Measurements from ENCODE around the gene ESRRA. TPM values are rescaled to one million over a fixed set of nuclear protein-coding genes. Genes with fewer than 3 reads are reported as not detected.

ESRRA gene
- total and polyA plus RNA-seq, 12 donors = 18.2 to 74.4 (median 54.5) TPM

- H3K36me3 ChIP-seq (replicated peaks in 1 of 2) = no peaks in the 10 kb centered on the region
- peak in 6 of 7 donors; percentile 62 to 75 (median 74) for DNase-seq
- peak in 1 of 2 donors; percentile 8 for TF ChIP-seq POLR2A (IDR thresholded peaks at IDR 0.05)
- no peak for TF ChIP-seq CTCF (IDR thresholded peaks at IDR 0.05)
- H3K9me3 ChIP-seq (replicated peaks in 1 of 3) = no peaks in the 10 kb centered on the region
- peaks cover 23 to 30% of the 10 kb centered on the region in 2 donors for H3K4me1 ChIP-seq (replicated peaks in 1 of 2)
- peak overlapping the region in 2 of 4 donors; percentile 30 to 43 for H3K4me3 ChIP-seq
- H3K27me3 ChIP-seq = peaks cover 36% of the 10 kb centered on the region
- WGBS, 4 donors = 3 to 44% (median 11%) methylated on average over 3 to 60 of the region's 60 CpGs
- intact Hi-C loops (cut with DNase I) = loop anchor here in 1 of 2 donors (5.0 to 10.0 kb wide), 2 partner anchors 92 to 294 kb away; partner anchors contain the start of gene FERMT3
- H3K27ac ChIP-seq = no peak overlapping the region
These were observed 6.1 kb upstream of the ESRRA start for GRCh38 chr11:64298966-64299846.

GRCh38 chr11:64299847-64300648 is 5.3 kb upstream of the ESRRA start, which contains the start of gene CATSPERZ:
TSS of gene CATSPERZ (plus strand) at chr11:64300358. CDS start at chr11:64300411, 53 bp downstream.
- Histone ChIP-seq H3K4me1 (replicated peaks in 1 of 2) (peaks cover 24 to 35% of the 10 kb centered on the region in 2 donors), H3K27ac (no peak within 1 kb of the TSS)

GRCh38 chr11:64303109-64304031 is 2.0 kb upstream of the ESRRA start:
- WGBS, 4 donors = 65 to 76% (median 73%) methylated on average over 10 to 13 of the region's 13 CpGs
- Histone ChIP-seq H3K27ac (peak overlapping the region in 3 of 5 donors; percentile 90 to 95 (median 92)), H3K9me3 (replicated peaks in 1 of 3) (no peaks in the 10 kb centered on the region), H3K27me3 (peaks cover 18% of the 10 kb centered on the region), H3K4me3 (no peak overlapping the region), H3K4me1 (replicated peaks in 1 of 2) (peaks cover 28 to 47% of the 10 kb centered on the region in 2 donors), H3K36me3 (replicated peaks in 1 of 2) (no peaks in the 10 kb centered on the region)
- intact Hi-C loops (cut with DNase I) = no loop called here
- DNase-seq = peak in 1 of 7 donors; percentile 56
- TF ChIP-seq CTCF (IDR thresholded peaks at IDR 0.05) = no peak
- TF ChIP-seq POLR2A (IDR thresholded peaks at IDR 0.05) = no peak

More at GRCh38 chr11:64299847-64300648, 5.3 kb upstream of the ESRRA start, which contains the start of gene CATSPERZ:
- intact Hi-C loops (cut with DNase I) = loop anchor here (2.0 to 10.0 kb wide), 3 partner anchors 93 to 295 kb away; partner anchors contain the start of gene FERMT3 (in 1 of the 2)
- peak in 1 of 7 donors; percentile 54 for DNase-seq
- H3K27me3 ChIP-seq = peaks cover 36% of the 10 kb centered on the region
- no peaks in the 10 kb centered on the region for H3K36me3 ChIP-seq (replicated peaks in 1 of 2)
- H3K4me3 ChIP-seq = peak within 1 kb of the TSS in 2 of 4 donors; percentile 30 to 43
- no peak for TF ChIP-seq POLR2A (IDR thresholded peaks at IDR 0.05)
- TF ChIP-seq CTCF (IDR thresholded peaks at IDR 0.05) = no peak
- WGBS, 4 donors = 11 to 14% (median 12%) methylated on average over 26 to 54 of the region's 54 CpGs
- no peaks in the 10 kb centered on the region for H3K9me3 ChIP-seq (replicated peaks in 1 of 3)
